Kidney (tissue), 14 donors: ENCODE results near the gene FAAP24. TPM values are rescaled to one million over a fixed set of nuclear protein-coding genes. Genes with fewer than 3 reads are reported as not detected.

ENCODE experiments used
- DNase-seq, 5 donors: peaks; one replicate each; pipeline ENCODE4 v3.0.0-alpha.2; 2013 to 2020
- FAIRE-seq: peaks from 2 replicates; lab custom pipeline; 2012; peaks lifted over from hg19 to GRCh38; lab: Jason Lieb, UNC
- H3K27ac ChIP-seq, 2 donors: one replicate each; pipeline ENCODE4 v1.7.0; 2013; ENCODE audit warnings: low read depth in 2 of 2, low read length in 2 of 2, inconsistent platforms in 1 of 2
- H3K27me3 ChIP-seq: one replicate; pipeline ENCODE4 v1.7.1; 2013; ENCODE audit warnings: low read length, inconsistent platforms; ENCODE audit not compliant: control insufficient read depth, insufficient read depth
- H3K36me3 ChIP-seq, 3 donors: one replicate each; pipeline versions ENCODE4 v1.7.0 to v1.7.1; 2013; ENCODE audit warnings: low read length in 3 of 3, control low read depth in 1 of 3, inconsistent platforms in 1 of 3; ENCODE audit not compliant: insufficient read depth in 3 of 3, control insufficient read depth in 2 of 3
- H3K4me1 ChIP-seq, 3 donors: one replicate each; pipeline versions ENCODE4 v1.7.0 to v1.7.1; 2013; ENCODE audit warnings: low read length in 3 of 3, inconsistent platforms in 1 of 3, low read depth in 1 of 3; ENCODE audit not compliant: control insufficient read depth in 2 of 3, insufficient read depth in 2 of 3
- H3K4me3 ChIP-seq, 3 donors: one replicate each; pipeline versions ENCODE4 v1.7.0 to v1.8.1; 2013; ENCODE audit warnings: low read length in 3 of 3, control low read depth in 1 of 3, inconsistent platforms in 1 of 3
- H3K9ac ChIP-seq, 3 donors: one replicate each; pipeline versions ENCODE4 v1.7.0 to v1.7.1; 2013; ENCODE audit warnings: low read length in 3 of 3, control low read depth in 1 of 3, inconsistent platforms in 1 of 3
- H3K9me3 ChIP-seq, 3 donors: one replicate each; pipeline versions ENCODE4 v1.7.0 to v1.7.1; 2013; ENCODE audit warnings: low read length in 3 of 3, control low read depth in 1 of 3, inconsistent platforms in 1 of 3; ENCODE audit not compliant: control insufficient read depth in 2 of 3, insufficient read depth in 1 of 3
- CTCF ChIP-seq: IDR thresholded peaks from 3 replicates; pipeline ENCODE4 v1.5.1; 2012; ENCODE audit warnings: mild to moderate bottlenecking, moderate library complexity, borderline replicate concordance; ENCODE audit not compliant: insufficient read depth; ENCODE audit errors: extremely low read depth
- intact Hi-C: fragments of 100-400 bp; cut with DNase I; formaldehyde crosslinking; loops from one replicate; pipeline ENCODE4 v1.11.1; 2022
- polyA plus RNA-seq: library from polyadenylated mRNA; stranded (reverse); fragments of 350-450 nt; fragmentation: Illumina TruSeq; extraction: RNeasy Lipid Tissue Mini Kit (QIAGEN cat#74804); gene quantifications from one replicate; pipeline ENCODE4 v1.2.3, GENCODE V29; 2014; ENCODE audit warnings: low read depth, low replicate concordance; ENCODE audit not compliant: insufficient read depth
- total RNA-seq: library from RNA; stranded (reverse); fragmentation: NEBNext Ultra II Directional; extraction: Animal tissue kit (Norgen Biotek cat#: 25700); gene quantifications from one replicate; pipeline ENCODE4 v1.2.1, GENCODE V29; 2021
- donor health status: control.
- donor health status: control.
- donor health status: control.
- donor health status: control.
- donor health status: control.
- donor health status: DM: yes; HTN: yes; CAD: no.
- donor health status: Normal renal cell carcinoma (clear cell type).

The FAAP24 gene
- total and polyA plus RNA-seq, 2 donors from 2014 or later, result 1.4 to 2.0 TPM

GRCh38 chr19:32945260-32945659 lies 26.8 kb upstream of the FAAP24 start:
- H3K9ac ChIP-seq, result no peak overlapping the region
- H3K9me3 ChIP-seq, result no peaks in the 10 kb centered on the region
- H3K36me3 ChIP-seq, result peaks cover 6 to 9% (median 8%) of the 10 kb centered on the region in 3 donors
- TF ChIP-seq CTCF, result no peak
- FAIRE-seq (no peak), DNase-seq (no peak)
- intact Hi-C loops, result no loop called here
- H3K4me1 ChIP-seq, result no peaks in the 10 kb centered on the region
- H3K27me3 ChIP-seq, result no peaks in the 10 kb centered on the region
- H3K4me3 ChIP-seq, result no peak overlapping the region
- H3K27ac ChIP-seq, result no peak overlapping the region

- peaks cover 0 to 5% (median 0%) of the 10 kb centered on the region in 3 donors for H3K4me1 ChIP-seq
- no peak for FAIRE-seq
- no peak for TF ChIP-seq CTCF
These were observed 5.3 kb upstream of the FAAP24 start for GRCh38 chr19:32966750-32967149.

GRCh38 chr19:32969549-32969948 lies 2.5 kb upstream of the FAAP24 start:
- Histone ChIP-seq H3K4me1 (peaks cover 0 to 7% (median 0%) of the 10 kb centered on the region in 3 donors), H3K9me3 (no peaks in the 10 kb centered on the region), H3K36me3 (peaks cover 0 to 4% (median 0%) of the 10 kb centered on the region in 3 donors), H3K27ac (no peak overlapping the region), H3K9ac (no peak overlapping the region), H3K27me3 (no peaks in the 10 kb centered on the region), H3K4me3 (no peak overlapping the region)
- no peak for TF ChIP-seq CTCF
- FAIRE-seq (no peak), DNase-seq (peak in 1 of 5 donors; percentile 65)
- intact Hi-C loops, result no loop called here

More at GRCh38 chr19:32966750-32967149, 5.3 kb upstream of the FAAP24 start:
- H3K27ac ChIP-seq, result no peak overlapping the region
- peaks cover 0 to 11% (median 3%) of the 10 kb centered on the region in 3 donors for H3K36me3 ChIP-seq
- H3K4me3 ChIP-seq, result no peak overlapping the region
- no peaks in the 10 kb centered on the region for H3K9me3 ChIP-seq
- no peak for DNase-seq
- no peaks in the 10 kb centered on the region for H3K27me3 ChIP-seq
- no peak overlapping the region for H3K9ac ChIP-seq
- intact Hi-C loops, result no loop called here
